CD4-positive, alpha-beta T cell treated with Interleukin-21 for 1 hour (primary cell): ENCODE data around the gene CD180.

ENCODE experiments used
- DNase-seq: peaks from one replicate; pipeline ENCODE4 v3.0.0-alpha.2; 2020

Gene CD180

GRCh38 chr5:67196537-67197059, at the start of gene CD180:
Gene CD180, minus strand, starts transcription at chr5:67196799. Its CDS starts 158 bp downstream, at chr5:67196641.
- DNase-seq: no peak

DNA sequence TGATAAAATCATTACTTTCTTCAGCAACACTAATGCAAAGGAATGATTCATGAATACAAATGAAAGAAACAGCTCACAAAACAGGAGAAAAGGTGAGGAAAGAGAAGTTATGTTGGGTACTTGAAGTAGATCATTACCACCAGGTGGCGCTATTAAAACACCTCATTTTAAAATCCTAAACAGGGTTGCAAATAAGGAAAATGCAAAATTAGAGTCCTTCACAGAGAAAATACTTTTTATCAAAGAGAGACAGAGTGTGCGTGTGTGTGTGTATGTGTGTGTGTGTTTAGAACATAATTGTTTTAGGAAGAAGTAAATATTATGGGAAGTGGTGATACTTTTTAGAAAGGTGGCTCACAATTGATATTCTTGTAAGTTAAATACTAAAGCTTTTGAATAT, 49.5 kb upstream of the CD180 start:
- DNase-seq: peak; percentile 69

- DNase-seq: no peak
Measured at GRCh38 chr5:67245259-67245846, 48.8 kb upstream of the CD180 start.

DNA sequence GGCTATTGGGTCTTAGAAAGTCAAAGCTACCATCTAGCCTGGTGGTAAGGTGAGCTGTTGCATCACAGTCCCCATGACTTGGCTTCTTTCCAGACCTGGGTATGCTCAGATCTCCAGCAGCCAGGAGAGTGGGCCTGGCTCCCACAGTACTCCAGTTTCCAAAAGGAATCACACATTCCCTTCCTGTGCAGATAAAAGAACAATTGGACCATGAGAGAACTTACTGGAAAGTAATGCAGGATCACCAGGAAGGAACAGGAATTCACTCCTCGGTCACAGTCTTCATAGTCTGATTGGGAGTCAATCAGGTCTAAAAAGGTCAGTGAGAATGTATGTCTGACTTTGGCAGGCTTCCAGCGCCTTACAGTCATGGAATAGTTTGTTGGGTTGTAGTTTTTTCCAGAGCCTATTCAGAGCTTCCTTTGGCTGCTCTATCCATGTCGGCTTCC, 47.8 kb upstream of the CD180 start:
- no peak for DNase-seq

- DNase-seq: no peak
Measured at GRCh38 chr5:67243944-67244343, 47.3 kb upstream of the CD180 start.

- DNase-seq: no peak
Measured at GRCh38 chr5:67243349-67243748, 46.8 kb upstream of the CD180 start.

- no peak for DNase-seq
Measured at GRCh38 chr5:67241326-67241725, 44.7 kb upstream of the CD180 start.

DNA sequence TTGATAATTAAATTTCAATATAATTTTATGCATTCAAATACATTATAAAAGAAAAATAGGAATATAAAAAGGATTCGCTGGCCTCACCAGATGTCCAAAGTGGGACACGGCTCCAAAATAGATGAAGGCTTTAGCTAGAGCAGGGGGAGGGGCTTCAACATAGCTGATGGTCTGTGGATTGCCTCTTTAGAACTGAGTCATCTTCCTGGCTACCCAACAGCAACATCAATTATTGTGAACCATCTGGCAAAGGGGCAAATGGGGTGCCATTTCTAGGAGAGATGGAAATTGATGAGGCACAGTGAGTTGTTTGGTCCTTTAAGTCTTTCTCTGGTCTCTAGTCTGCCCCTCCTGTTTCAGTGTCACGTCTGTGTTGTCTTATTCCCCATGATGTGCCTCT, 44.2 kb upstream of the CD180 start:
- no peak for DNase-seq

GRCh38 chr5:67240065-67240464, 43.5 kb upstream of the CD180 start:
- no peak for DNase-seq

- DNase-seq: no peak
Measured at GRCh38 chr5:67238191-67238590, 41.6 kb upstream of the CD180 start.

- no peak for DNase-seq
Measured at GRCh38 chr5:67235399-67236110, 39.0 kb upstream of the CD180 start.

GRCh38 chr5:67234671-67235176, 38.1 kb upstream of the CD180 start:
- no peak for DNase-seq

GRCh38 chr5:67233075-67233474, 36.5 kb upstream of the CD180 start:
- DNase-seq: no peak

DNA sequence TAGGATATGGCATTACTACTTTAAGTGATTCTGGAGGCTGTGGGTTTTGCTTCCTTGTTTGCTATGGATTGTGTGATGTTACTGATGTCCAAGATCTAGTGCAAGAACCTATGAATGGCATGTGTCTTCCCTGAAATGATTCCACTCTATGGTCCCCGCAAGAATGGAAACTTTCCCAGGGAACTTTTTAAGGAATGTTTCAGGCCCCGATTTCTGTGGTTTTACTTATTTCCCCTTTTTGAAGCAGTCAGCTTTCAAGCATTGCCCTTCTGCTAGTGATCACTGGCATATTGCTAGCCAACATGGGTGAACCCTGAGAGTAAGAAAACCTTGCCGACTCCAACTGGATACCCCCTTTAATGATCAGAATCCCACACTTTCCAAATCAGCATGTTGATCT, 26.6 kb upstream of the CD180 start:
- DNase-seq: no peak

DNA sequence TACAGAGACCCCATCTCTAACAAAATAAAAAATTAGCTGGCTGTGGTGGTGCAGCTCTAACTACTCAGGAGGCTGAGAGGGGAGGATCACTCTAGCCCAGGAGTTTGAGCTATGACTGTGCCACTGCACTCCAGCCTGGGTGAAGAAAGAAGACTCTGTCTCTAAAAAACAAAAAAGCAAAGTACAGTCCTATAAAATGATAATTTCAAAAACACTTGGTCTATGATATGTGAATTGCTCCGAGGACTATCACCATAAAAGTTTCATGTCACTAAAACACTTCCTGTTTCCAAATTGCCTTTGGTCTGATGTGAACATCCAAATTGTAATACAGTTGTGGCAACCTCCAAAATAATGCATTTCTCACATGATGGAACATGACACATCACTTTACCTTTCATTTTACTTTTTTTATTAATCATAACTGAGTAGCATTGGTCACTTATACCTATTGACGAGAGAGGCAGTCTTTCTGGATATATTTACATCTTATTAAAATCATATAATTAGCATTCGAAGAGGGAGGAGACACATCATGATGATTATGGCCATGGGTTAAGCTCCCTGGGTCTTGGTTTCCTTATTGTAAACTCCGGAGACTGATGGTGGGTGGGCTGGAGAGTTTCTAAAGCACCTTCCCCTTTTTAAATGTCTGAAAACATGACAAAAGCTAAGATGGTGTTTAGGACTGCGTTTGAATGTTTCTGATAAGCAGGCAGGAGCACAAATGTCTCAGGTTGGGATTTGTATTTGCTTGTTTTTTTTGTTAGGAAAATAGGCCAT, 25.8 kb upstream of the CD180 start:
- DNase-seq: no peak

DNA sequence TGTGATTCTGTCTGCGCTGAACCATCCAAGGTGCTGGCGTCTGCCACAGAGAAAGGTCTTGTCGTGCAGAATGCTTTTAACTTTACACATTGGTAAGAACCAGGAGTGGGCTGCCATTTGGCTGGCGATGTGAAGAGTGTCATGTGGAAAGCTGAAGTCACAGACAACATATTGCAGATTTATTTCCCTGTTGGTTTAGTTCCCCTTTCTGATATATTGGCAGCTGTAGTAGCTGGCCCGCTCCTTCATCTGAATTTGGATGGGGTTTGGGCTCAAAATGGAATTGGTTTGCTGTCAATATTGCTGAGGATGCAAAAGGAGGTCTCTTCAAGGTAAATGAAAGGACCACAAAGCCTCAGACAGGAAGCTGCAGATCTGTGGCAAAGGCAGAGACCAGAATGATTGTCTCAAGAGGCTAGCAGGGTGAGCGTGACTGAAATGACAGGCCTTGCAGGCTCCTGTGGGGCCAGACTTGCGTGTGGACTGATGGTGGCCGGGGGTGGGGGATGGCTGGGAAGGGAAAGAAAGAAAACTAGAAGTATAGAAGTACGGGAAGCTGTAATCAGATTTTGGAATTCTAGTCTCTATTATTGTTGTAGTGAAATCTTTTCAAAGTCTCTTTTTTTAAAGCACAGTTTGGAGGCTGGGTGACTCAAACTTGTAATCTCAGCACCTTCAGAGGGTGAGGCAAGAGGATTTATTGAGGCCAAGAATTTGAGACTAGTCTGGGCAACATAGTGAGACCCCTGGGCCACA, 25.1 kb upstream of the CD180 start:
- peak; percentile 71 for DNase-seq

DNA sequence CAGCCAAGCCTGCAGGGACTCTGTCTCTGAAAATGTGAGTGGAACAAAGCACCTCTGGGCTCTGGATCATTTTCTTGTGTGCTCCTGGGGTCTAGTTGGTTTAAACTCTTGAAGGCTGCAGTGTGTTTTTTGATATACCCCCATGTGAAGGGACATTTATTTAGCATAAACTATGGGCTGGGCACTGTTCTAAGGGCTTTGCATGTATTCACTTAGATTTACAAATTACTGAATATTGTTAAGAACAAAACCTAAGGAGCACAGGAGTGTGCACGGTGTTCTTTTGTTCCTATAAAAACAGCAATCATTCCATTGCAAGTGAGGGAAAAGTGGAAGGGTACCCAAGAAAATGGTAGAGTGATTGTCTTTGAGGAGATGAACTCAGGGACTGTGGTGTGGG, 20.0 kb upstream of the CD180 start:
- DNase-seq: no peak

DNA sequence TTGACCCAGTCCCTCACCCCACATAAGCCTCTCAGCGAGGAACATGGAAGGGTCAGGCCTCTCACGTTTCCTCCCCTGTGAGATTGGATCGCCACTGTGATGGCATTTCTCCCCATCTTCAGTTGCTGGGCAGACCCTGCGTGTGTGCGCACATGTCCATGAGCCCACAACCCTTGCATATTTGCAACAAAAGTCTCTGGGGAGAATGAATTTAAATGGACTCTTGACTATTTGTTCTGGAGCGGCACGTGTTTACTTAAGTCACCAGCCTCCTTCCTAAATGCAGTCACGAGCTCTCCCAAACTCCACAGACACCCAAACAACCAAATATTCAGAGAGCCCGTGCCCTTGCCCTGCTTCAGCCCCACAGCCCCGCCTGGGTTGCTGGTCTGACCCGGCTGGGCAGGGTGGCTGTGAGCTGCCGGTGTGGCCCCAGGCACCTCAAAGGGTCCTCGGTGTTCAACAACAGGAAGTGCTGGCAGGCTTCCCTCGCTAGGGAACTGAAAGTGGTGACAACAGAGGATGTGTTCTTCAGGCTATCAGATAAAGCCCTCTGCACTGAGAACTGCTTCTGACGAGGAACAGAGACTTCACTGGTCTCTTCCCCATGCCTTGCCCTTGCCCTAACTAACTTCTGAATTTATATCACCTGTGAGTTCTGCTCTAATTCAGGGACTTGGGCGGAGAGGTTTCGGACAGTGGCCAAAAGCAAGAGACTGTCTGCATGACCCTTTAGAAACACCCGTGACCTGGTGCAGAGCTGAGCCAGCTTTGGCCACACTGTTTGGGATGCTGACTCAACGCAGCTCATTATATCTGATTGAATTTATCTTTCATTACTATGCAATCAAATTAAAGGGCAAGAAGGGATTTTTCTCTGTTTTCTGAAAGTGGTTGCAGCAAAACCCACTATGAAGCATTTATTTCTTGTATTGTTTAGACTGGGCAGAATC, 19.2 kb upstream of the CD180 start:
- peak; percentile 80 for DNase-seq

DNA sequence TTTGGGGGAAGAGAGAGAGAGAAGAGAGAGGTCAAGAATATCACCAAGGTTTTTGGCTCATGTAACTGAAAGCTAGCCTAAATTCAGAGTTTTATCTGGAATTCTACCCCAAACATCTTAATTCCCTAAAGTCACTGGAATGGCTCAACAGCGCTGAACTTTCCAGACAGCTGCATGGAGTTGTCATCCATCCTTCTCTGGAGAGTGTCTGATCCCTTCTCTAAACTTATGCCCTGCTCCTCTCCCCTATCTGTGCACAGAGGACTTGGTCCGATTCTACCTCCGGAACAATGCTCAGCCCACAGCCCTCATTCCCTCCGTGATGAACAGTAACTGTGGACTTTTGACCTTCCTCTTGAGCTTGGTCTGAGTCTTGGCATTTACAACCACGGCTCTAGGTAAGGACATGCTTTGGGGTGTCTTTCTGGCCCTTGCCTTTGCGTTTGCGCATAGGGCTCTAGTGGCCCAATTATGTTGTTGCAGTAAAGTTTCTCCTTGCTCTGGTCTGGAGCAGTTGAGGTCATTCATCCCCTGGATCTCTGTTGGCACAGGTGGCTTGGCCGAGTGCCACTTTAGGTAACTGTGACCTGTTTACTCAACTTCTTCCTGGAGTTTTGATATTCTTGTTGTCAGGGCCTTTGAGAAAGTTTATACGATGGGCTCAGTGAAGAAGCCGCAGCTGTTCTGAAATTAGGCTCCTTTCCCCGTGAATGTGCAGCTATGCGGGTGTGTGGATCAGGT, 18.3 kb upstream of the CD180 start:
- DNase-seq: no peak

DNA sequence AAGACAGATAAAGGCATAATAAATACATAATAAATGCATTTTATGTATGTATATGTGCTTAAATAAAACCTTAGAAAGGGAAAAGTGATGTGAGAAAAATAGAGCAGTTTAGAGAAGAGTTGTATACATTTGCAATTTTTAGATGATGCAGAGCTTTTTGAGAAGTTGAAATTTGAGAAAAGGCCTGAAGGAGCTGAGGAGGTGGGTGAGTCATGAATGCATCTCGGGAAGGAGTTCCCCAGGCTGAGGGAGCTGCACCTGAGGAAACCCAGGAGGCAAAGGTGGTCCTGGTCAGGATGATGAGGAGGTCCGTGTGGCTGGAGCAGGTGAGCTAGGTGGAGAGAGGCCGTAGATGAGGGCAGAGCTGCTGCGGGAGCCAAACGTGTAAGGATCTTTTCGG, 17.4 kb upstream of the CD180 start:
- no peak for DNase-seq

- no peak for DNase-seq
Measured at GRCh38 chr5:67211926-67212325, 15.3 kb upstream of the CD180 start.
